Measurements from ENCODE around the gene IP6K3. TPM values are rescaled to one million over a fixed set of nuclear protein-coding genes. Genes with fewer than 3 reads are reported as not detected.
A peak's percentile ranks its signal among the peaks of the same experiment; 100 is the strongest.

The IP6K3 gene, protein sequence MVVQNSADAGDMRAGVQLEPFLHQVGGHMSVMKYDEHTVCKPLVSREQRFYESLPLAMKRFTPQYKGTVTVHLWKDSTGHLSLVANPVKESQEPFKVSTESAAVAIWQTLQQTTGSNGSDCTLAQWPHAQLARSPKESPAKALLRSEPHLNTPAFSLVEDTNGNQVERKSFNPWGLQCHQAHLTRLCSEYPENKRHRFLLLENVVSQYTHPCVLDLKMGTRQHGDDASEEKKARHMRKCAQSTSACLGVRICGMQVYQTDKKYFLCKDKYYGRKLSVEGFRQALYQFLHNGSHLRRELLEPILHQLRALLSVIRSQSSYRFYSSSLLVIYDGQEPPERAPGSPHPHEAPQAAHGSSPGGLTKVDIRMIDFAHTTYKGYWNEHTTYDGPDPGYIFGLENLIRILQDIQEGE
- not detected for total RNA-seq
- polyA plus RNA-seq: not detected

DNA sequence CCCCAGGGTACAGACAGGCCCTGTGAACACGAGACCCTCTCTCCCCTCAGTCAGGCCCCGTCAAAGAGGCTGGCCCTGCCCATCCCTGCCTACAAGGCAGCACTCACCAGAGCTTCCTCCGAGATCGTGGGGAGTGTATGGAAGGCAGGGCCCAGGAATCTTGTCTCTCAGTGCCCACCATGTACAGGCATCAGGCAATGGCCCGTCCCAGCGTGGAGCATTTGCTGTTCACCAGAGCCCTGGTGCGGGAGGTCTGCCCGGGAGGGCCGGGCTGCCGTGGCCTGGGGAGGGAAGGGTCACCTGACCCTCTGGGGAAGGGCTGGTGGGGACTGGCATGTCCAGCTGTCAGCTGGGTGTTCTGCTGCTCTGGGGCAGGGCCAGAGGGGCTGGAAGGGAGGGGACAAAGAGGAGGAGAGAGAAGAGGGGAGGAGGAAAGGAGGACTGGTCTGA, at the start of gene IP6K3:
Gene IP6K3, minus strand, starts transcription at position 255 of the 450 bp plus-strand sequence. CDS start 11,429 bp downstream, outside the sequence.
- no peaks in the 10 kb centered on the region for H3K36me3 Mint-ChIP-seq
- CTCF ChIA-PET (ENCODE audit: partially characterized antibody): interaction anchor here (1.0 to 5.1 kb wide), 4 partner anchors 21 to 280 kb away, joined by 3 to 42 read pairs (median 5); partner anchors contain the start of gene UQCC2

GRCh38 chr6:33794910-33795623, 48.4 kb upstream of the IP6K3 start:
- no peaks in the 10 kb centered on the region for H3K4me1 ChIP-seq (ENCODE audit: insufficient read depth, low read length)
- H3K27ac ChIP-seq (ENCODE audit: low read depth, low read length): no peak overlapping the region
- no peak for DNase-seq
- Mint-ChIP-seq H3K36me3 (no peaks in the 10 kb centered on the region), H3K9me3 (peaks cover 0 to 2% (median 0%) of the 10 kb centered on the region in 8 donors), H3K27ac (no peak overlapping the region), H3K4me3 (no peak overlapping the region), H3K27me3 (peaks cover 9 to 19% of the 10 kb centered on the region in 2 donors), H3K4me1 (no peaks in the 10 kb centered on the region)
- CTCF ChIA-PET (ENCODE audit: partially characterized antibody): interaction anchor here (1.1 kb wide), 1 partner anchor 24 kb away, joined by 4 read pairs; no protein-coding TSS in a partner anchor
- intact Hi-C loops (cut with micrococcal nuclease): no loop called here
- H3K36me3 ChIP-seq (ENCODE audit: insufficient read depth, low read length): no peaks in the 10 kb centered on the region
- POLR2A ChIA-PET (ENCODE audit: partially characterized antibody): no interaction called here
- no peaks in the 10 kb centered on the region for H3K9me3 ChIP-seq (ENCODE audit: control insufficient read depth in 1 of 2, low read length in 2 of 2)
- H3K27me3 ChIP-seq (ENCODE audit: insufficient read depth, low read length): no peaks in the 10 kb centered on the region
- H3K4me3 ChIP-seq (ENCODE audit: low read length in 2 of 2): no peak overlapping the region

More for the DNA sequence above, at the start of gene IP6K3:
- H3K36me3 ChIP-seq (ENCODE audit: insufficient read depth, low read length): no peaks in the 10 kb centered on the region
- no peaks in the 10 kb centered on the region for H3K9me3 ChIP-seq (ENCODE audit: control insufficient read depth in 1 of 2, low read length in 2 of 2)
- intact Hi-C loops (cut with micrococcal nuclease): no loop called here
- Mint-ChIP-seq H3K9me3 (no peaks in the 10 kb centered on the region), H3K4me3 (no peak within 1 kb of the TSS), H3K4me1 (peaks cover 0 to 4% (median 3%) of the 10 kb centered on the region in 4 donors), H3K27me3 (peaks cover 0 to 7% of the 10 kb centered on the region in 2 donors), H3K27ac (no peak within 1 kb of the TSS)
- no peak within 1 kb of the TSS for H3K4me3 ChIP-seq (ENCODE audit: low read length in 2 of 2)
- peaks cover 7% of the 10 kb centered on the region for H3K27me3 ChIP-seq (ENCODE audit: insufficient read depth, low read length)
- no peaks in the 10 kb centered on the region for H3K4me1 ChIP-seq (ENCODE audit: insufficient read depth, low read length)
- no peak for DNase-seq
- no peak within 1 kb of the TSS for H3K27ac ChIP-seq (ENCODE audit: low read depth, low read length)
- POLR2A ChIA-PET (ENCODE audit: partially characterized antibody): no interaction called here

DNA sequence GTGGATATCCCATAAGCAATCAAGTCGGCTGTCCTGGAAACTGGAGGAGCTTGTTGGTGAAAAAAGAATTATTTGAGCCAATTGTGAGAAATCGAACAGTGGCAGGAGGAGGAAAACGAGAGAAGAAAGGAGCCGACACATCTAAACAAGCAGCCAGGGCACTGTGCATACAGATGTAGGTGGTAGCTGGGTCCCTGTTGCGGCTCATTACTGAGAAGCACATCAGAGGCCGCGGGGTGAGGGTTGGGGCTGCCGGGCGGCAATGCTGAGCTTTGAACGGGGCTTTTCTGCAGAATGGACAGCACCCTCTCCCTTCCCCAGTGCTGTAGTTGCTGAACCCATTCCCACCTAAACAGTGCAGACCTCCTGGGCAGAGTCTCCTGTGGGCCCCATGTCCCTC, 46.3 kb upstream of the IP6K3 start:
- Mint-ChIP-seq H3K9me3 (peaks cover 0 to 1% (median 0%) of the 10 kb centered on the region in 8 donors), H3K4me3 (no peak overlapping the region), H3K27ac (no peak overlapping the region), H3K36me3 (peaks cover 0 to 2% of the 10 kb centered on the region in 2 donors), H3K27me3 (peaks cover 3 to 11% of the 10 kb centered on the region in 2 donors), H3K4me1 (peaks cover 4 to 13% (median 9%) of the 10 kb centered on the region in 4 donors)
- peaks cover 5% of the 10 kb centered on the region for H3K4me1 ChIP-seq (ENCODE audit: insufficient read depth, low read length)
- no peaks in the 10 kb centered on the region for H3K9me3 ChIP-seq (ENCODE audit: control insufficient read depth in 1 of 2, low read length in 2 of 2)
- DNase-seq: no peak
- intact Hi-C loops (cut with micrococcal nuclease): no loop called here
- ChIA-PET POLR2A (ENCODE audit: partially characterized antibody) (interaction anchor here (1.0 kb wide), 1 partner anchor 62 kb away, joined by 3 read pairs; no protein-coding TSS in a partner anchor), CTCF (ENCODE audit: partially characterized antibody) (interaction anchor here (1.2 kb wide), 1 partner anchor 23 kb away, joined by 3 read pairs; no protein-coding TSS in a partner anchor)
- no peaks in the 10 kb centered on the region for H3K36me3 ChIP-seq (ENCODE audit: insufficient read depth, low read length)
- no peaks in the 10 kb centered on the region for H3K27me3 ChIP-seq (ENCODE audit: insufficient read depth, low read length)
- H3K4me3 ChIP-seq (ENCODE audit: low read length in 2 of 2): no peak overlapping the region
- H3K27ac ChIP-seq (ENCODE audit: low read depth, low read length): no peak overlapping the region

- Histone ChIP-seq H3K4me3 (ENCODE audit: low read length in 2 of 2) (no peak overlapping the region), H3K36me3 (ENCODE audit: insufficient read depth, low read length) (no peaks in the 10 kb centered on the region), H3K9me3 (ENCODE audit: control insufficient read depth in 1 of 2, low read length in 2 of 2) (no peaks in the 10 kb centered on the region), H3K4me1 (ENCODE audit: insufficient read depth, low read length) (peaks cover 19% of the 10 kb centered on the region), H3K27ac (ENCODE audit: low read depth, low read length) (no peak overlapping the region), H3K27me3 (ENCODE audit: insufficient read depth, low read length) (no peaks in the 10 kb centered on the region)
- H3K36me3 Mint-ChIP-seq: peaks cover 0 to 15% of the 10 kb centered on the region in 2 donors
- peaks cover 0 to 5% of the 10 kb centered on the region in 2 donors for H3K27me3 Mint-ChIP-seq
- CTCF ChIA-PET (ENCODE audit: partially characterized antibody): interaction anchor here (1.2 to 1.4 kb wide), 2 partner anchors 18 to 80 kb away, joined by 3 to 4 read pairs; no protein-coding TSS in a partner anchor
- peak overlapping the region in 1 of 7 donors; percentile 63 for H3K27ac Mint-ChIP-seq
- no peak for DNase-seq
- no peaks in the 10 kb centered on the region for H3K9me3 Mint-ChIP-seq
- peak overlapping the region in 1 of 8 donors; percentile 77 for H3K4me3 Mint-ChIP-seq
- H3K4me1 Mint-ChIP-seq: peaks cover 17 to 26% (median 22%) of the 10 kb centered on the region in 4 donors
- intact Hi-C loops (cut with micrococcal nuclease): no loop called here
- POLR2A ChIA-PET (ENCODE audit: partially characterized antibody): interaction anchor here (1.0 kb wide), 1 partner anchor 64 kb away, joined by 3 read pairs; no protein-coding TSS in a partner anchor
These were observed 44.9 kb upstream of the IP6K3 start for GRCh38 chr6:33791620-33792019.

GRCh38 chr6:33790910-33791309, 44.2 kb upstream of the IP6K3 start:
- Histone ChIP-seq H3K9me3 (ENCODE audit: control insufficient read depth in 1 of 2, low read length in 2 of 2) (no peaks in the 10 kb centered on the region), H3K27me3 (ENCODE audit: insufficient read depth, low read length) (no peaks in the 10 kb centered on the region), H3K27ac (ENCODE audit: low read depth, low read length) (no peak overlapping the region), H3K4me1 (ENCODE audit: insufficient read depth, low read length) (peaks cover 26% of the 10 kb centered on the region), H3K36me3 (ENCODE audit: insufficient read depth, low read length) (peaks cover 4% of the 10 kb centered on the region), H3K4me3 (ENCODE audit: low read length in 2 of 2) (no peak overlapping the region)
- Mint-ChIP-seq H3K9me3 (no peaks in the 10 kb centered on the region), H3K27ac (peak overlapping the region in 1 of 7 donors; percentile 16), H3K27me3 (peaks cover 0 to 5% of the 10 kb centered on the region in 2 donors), H3K4me3 (no peak overlapping the region), H3K36me3 (peaks cover 5 to 22% of the 10 kb centered on the region in 2 donors), H3K4me1 (peaks cover 24 to 34% (median 29%) of the 10 kb centered on the region in 4 donors)
- POLR2A ChIA-PET (ENCODE audit: partially characterized antibody): no interaction called here
- no peak for DNase-seq
- CTCF ChIA-PET (ENCODE audit: partially characterized antibody): interaction anchor here (1.2 to 1.4 kb wide), 2 partner anchors 17 to 79 kb away, joined by 3 to 4 read pairs; no protein-coding TSS in a partner anchor
- intact Hi-C loops (cut with micrococcal nuclease): no loop called here

- Mint-ChIP-seq H3K4me1 (peaks cover 29 to 39% (median 33%) of the 10 kb centered on the region in 4 donors), H3K36me3 (peaks cover 8 to 27% of the 10 kb centered on the region in 2 donors), H3K27ac (peak overlapping the region in 1 of 7 donors; percentile 16), H3K4me3 (peak overlapping the region in 5 of 8 donors; percentile 38 to 67 (median 47)), H3K9me3 (no peaks in the 10 kb centered on the region), H3K27me3 (peaks cover 0 to 5% of the 10 kb centered on the region in 2 donors)
- intact Hi-C loops (cut with micrococcal nuclease): no loop called here
- Histone ChIP-seq H3K4me3 (ENCODE audit: low read length in 2 of 2) (no peak overlapping the region), H3K27me3 (ENCODE audit: insufficient read depth, low read length) (no peaks in the 10 kb centered on the region), H3K36me3 (ENCODE audit: insufficient read depth, low read length) (peaks cover 10% of the 10 kb centered on the region), H3K9me3 (ENCODE audit: control insufficient read depth in 1 of 2, low read length in 2 of 2) (no peaks in the 10 kb centered on the region), H3K4me1 (ENCODE audit: insufficient read depth, low read length) (peaks cover 31% of the 10 kb centered on the region), H3K27ac (ENCODE audit: low read depth, low read length) (no peak overlapping the region)
- CTCF ChIA-PET (ENCODE audit: partially characterized antibody): interaction anchor here (1.2 kb wide), 1 partner anchor 17 kb away, joined by 3 read pairs; no protein-coding TSS in a partner anchor
- POLR2A ChIA-PET (ENCODE audit: partially characterized antibody): no interaction called here
- DNase-seq: no peak
These were observed 43.7 kb upstream of the IP6K3 start for GRCh38 chr6:33790379-33790778.

Measured in CD4-positive, alpha-beta memory T cell (primary cell).